Ishikawa (cell line): ENCODE measurements around the gene TRIM42.

Experiments
- CREB1 ChIP-seq: IDR thresholded peaks from 2 replicates; pipeline ENCODE4 v1.6.1; 2012; ENCODE audit warnings: low read depth
- EGR1 ChIP-seq: IDR thresholded peaks from 2 replicates; pipeline ENCODE4 v1.6.1; 2012
- EP300 ChIP-seq: IDR thresholded peaks from 2 replicates; pipeline ENCODE4 v1.6.1; 2012; ENCODE audit warnings: borderline replicate concordance
- MAX ChIP-seq: IDR thresholded peaks from 2 replicates; pipeline ENCODE4 v1.6.1; 2012
- TCF12 ChIP-seq: IDR thresholded peaks from 2 replicates; pipeline ENCODE4 v1.6.1; 2012; ENCODE audit warnings: low read depth

GRCh38 chr3:140686128-140686527, 8.3 kb downstream of the TRIM42 start:
- TF ChIP-seq CREB1 (no peak), TCF12 (no peak), EGR1 (no peak), EP300 (no peak), MAX (no peak)
